ENCODE data around the gene NPTX1.
A peak's percentile ranks its signal among the peaks of the same experiment; 100 is the strongest.

Gene NPTX1

GRCh38 chr17:80457236-80457856 is 19.1 kb downstream of the NPTX1 start:
- DNase-seq = no peak

- DNase-seq = no peak
These were observed 19.8 kb downstream of the NPTX1 start for GRCh38 chr17:80456465-80457235.

DNA sequence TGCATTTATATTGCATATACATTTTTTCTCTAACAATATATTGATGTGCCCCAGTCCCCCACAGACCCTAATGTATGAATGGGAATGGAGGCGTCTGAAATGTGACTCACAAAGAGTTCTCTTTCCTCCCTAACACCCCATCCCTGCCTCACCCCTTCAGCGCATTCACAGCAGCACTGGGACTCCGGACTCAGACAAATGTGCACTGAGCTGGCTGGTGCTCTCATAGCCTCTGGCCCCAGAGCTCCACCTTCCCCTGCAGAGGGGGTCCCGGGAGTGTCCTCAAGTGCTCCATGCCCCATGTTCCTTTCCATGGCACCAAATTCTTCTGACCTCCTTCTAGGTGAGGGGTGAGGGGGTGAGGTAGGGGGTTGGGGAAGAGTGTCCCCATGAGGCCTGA is 20.6 kb downstream of the NPTX1 start:
- no peak for DNase-seq

GRCh38 chr17:80455336-80455710 is 21.1 kb downstream of the NPTX1 start:
- DNase-seq = no peak

DNA sequence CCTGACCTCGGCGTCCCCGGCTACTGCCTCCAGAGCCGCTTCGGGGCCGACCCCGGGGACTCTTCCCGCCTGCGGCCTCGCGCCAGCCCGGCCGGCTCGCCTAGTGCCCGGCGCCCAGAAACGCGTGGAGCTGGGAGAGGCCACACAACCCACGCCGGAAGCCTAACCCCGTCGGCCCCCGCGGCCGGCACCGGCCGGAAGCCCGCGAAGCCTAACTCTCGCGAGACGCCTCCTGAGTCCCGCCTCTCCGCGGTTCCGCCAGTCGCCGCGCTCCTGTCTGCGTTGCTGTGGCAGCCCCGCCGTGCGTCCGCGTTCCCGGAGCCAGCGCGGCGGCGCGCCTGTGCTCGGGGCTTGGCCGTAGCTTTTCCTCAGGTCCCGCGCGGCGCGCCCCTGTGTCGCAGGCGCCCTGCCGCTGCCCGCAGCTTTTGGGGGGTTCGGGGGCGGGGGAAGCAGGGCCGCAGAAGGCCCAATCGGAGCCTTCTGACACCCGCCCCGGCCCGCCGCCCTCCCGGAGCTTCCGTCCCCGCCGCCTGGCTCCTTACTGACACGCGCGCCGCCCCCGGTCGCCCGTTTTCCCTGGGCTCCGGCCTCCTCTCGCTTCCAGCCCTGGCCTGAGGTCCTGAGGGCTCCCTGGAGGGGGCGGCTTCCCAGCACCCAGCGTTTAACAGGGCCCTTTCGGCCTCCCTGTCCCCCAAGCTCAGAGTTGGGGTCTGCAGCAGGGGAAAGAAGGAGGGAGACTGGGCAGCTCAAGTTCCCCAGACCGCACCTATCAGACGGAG is 21.7 kb downstream of the NPTX1 start:
- peak; percentile 89 for DNase-seq

DNA sequence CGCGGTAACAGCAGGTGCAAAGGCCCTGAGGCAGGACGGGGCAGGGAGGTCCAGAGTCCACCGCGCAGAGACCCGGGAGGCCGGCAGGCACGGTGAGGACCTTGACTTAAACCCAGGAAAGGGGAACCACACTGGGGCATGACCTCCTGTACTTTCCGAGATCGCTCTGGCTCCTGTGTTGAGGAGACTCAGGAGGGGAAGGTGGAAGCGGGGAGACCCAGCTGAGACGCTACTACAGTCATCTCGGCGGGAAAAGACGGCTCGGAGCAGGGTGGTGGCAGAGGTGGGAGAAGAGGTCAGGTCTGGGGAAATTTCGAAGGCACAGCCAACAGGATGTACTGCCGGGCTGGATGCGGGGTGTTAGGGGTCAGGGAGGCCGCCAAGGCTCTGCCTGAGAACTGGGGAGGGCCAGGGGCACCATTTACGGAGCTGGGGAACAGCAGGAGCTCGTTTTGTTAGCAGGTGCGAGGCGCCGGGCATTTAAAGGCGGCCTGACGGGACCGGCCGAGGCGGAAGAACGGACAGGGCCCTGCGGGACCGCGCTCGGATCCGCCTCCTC is 22.3 kb downstream of the NPTX1 start:
- DNase-seq = no peak

DNA sequence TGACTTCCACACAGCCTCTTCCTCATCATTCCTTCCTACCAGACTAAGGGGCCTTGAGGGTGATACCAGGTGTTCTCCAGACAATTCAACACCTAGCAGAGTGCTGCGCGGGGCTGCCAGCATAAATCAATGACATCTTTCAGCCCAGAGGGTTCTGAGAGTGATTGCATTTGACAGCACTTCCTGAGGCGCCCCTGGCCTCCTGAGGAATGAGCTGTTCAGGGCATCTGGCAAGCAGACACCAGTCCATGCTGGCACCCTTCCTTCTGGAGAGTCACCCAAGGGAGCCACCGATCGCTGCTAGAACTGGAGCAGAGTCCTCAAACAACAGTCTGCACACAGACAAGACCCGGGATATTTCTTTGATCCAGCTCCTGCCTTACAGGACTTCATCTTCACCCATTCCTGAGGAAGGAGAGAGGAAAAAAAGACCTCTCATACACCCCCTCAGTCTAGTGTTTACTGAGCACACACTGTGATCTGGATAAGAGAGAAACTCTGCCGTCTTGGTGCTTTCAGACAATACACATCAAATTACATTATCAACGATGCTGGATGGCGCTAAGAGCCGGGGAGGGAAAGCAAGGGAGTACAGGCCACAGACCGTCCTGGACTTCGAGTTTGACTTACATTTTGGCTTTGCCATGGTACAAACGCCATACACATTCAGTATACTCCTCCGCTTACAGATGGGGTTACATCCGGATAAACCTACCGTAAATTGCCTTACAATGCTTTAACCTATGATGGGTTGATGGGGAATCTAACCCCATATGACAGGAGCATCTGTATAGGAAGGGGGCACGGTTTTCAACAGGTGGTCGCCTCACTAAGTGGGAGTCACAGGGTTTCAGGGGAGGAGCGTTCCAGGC is 23.0 kb downstream of the NPTX1 start:
- DNase-seq = no peak

DNA sequence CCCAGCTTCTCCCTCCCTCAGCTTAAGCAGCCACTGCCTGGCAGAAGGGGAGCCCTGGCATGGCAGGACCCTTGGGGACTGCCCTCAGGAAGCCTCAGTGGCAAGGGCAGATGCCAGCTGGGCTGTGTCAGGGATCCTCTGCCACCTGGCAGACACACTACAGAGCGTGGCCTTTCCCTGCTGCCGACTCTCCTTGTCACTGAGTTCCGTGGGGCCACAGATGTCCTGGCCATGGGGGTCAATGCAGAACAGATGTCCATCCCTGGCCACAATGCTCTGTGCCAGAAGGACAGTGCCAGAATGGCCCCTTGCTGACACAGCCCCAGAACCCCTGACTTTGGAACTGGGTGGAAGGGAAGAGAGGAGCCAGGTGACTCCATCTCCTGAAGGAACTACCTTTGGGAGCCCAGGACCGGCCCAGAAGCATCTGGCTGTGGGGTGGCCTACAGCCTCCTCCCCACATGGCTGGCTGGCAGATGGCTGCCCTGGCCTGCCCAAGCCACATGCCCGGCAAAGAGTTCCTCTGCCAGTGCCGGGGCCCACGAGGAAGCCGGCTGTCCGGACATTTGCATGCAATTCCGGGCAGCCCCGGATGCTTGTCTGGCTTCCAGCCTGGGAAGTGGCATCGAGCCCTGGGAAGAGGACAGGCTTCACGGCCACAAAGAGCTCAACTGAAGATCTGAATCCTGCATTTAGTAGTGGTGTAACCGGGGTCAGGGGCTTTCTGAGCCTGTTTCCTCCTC is 24.1 kb downstream of the NPTX1 start:
- DNase-seq = no peak

- no peak for DNase-seq
These were observed 25.2 kb downstream of the NPTX1 start for GRCh38 chr17:80451104-80451775.

- no peak for DNase-seq
These were observed 26.4 kb downstream of the NPTX1 start for GRCh38 chr17:80449930-80450576.

- DNase-seq = no peak
These were observed 27.0 kb downstream of the NPTX1 start for GRCh38 chr17:80449194-80449929.

DNA sequence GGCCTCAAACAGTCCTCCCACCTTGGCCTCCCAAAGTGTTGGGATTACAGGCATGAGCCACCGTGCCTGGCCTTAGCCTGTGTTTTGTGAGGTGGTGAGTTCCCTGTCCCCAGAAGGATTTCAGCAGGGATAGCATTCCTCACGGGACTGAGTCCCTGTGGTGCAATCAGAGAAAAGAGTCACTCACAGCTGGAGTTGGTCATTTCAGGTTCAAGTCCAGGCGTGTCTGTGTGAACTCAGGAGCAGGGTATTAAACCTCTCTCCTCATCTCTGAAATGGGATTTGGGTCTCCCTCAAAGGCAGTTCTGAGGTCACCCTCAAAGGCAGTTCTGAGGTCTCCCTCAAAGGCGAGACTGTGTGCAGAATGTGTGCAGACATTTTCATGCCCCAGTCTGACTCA is 28.6 kb downstream of the NPTX1 start:
- no peak for DNase-seq

- peak; percentile 35 for DNase-seq
These were observed 29.6 kb downstream of the NPTX1 start for GRCh38 chr17:80446645-80447405.

DNA sequence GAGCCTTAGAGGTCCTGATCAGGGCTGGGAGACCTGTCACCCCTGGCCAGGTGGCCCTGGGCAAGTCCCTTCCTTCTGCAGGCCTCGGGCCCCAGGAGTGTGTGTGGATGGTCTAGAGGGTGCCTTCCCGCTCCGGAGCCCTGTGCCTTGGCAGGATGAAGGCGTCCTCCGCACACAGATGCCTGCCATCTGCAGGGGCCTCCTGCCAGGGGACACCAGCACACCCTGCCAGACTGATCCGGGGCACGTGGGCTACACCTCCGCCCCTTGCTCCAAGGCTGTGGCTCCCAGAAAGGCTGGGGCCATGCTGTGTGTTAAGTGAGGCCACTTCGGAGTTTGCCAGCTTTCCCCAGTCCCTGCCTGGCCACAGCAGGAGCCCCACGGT is 30.7 kb downstream of the NPTX1 start:
- peak; percentile 96 for DNase-seq

DNA sequence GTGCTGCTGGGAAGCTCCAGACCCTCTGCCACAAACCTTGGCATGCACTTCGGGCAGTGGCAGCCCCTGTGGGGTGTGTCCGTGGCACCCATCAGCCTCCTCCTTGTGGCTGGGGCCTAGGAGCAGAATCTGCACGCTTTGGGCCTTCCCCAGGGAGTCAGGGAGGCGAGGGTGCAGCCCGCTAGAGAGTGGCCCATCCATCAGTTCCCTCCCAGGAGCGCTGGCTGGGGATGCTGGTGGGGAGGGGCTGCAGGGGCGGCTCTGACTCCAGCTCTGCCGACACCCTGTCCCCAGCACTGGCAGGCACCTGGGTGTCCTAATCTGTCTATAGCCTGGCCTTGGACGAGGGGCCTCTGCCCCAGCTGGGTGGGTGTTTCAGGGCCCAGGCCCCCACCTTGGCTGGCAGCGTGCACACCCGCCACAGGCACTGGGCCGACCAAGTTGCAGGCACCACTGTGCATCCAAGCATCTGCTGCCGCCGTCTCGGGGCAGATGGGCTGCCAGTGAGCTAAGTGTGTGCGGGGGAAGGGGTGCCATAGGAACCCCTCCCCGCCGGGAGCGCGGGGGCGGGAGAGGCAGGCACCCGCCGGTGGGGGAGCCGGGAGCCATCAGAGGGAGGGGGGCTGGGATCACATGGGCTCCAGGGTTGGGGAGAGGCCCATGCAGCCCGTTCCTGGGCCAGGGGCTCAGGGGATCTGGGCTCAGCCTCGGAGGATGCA is 31.2 kb downstream of the NPTX1 start:
- peak; percentile 96 for DNase-seq

GRCh38 chr17:80444644-80444979 is 31.8 kb downstream of the NPTX1 start:
- no peak for DNase-seq

DNA sequence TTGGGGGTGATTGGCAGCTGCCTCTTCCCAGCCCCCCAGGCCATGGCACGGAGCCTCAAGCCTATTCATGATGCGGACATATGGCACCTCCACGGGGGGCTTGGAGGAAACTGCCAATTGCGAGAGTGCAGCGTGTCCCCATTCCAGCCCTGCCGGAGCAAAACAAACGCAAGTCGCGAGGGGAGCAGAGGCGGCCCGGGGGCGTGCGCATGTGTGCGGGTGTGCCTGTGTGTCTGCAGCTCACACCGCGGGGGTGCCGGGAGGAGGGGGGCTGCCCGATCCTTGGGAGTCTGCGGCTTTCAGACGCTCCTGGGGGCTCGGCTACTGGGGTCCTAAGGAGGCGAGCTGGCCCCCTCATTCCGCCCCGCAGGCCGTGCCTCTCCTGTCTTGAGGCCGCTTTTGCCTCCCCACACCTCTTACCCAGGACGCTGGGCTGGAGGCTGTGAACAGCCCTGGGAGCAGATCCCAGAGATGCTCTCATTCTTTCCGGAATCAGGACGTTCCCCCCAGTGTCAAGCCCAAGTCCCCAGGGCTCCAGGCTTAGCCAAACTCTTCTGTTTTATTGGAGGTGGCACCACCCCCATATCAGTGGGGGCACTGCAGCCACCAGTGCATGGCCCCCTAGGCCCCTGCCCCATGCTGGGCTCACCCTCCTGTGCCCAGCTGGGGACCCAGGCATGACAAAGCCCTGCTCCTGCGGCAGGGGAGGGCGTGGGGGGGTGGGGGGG is 32.3 kb downstream of the NPTX1 start:
- DNase-seq = peak; percentile 89

- no peak for DNase-seq
These were observed 32.9 kb downstream of the NPTX1 start for GRCh38 chr17:80443498-80443897.

All from NCI-H1694 (cell line).